K562 (cell line): ENCODE data around the gene ADGRL3.

Experiments used
- ATF1 ChIP-seq, 2 experiments: fragments of 450-650 bp in 1 of 2; IDR thresholded peaks; 2 replicates each; pipeline ENCODE4 v1.6.1; 2016; ENCODE audit warnings: missing compliant biosample characterization in 1 of 2, missing genetic modification characterization in 1 of 2
- ETV1 ChIP-seq: fragments of 450-650 bp; conservative IDR thresholded peaks from 2 replicates; pipeline ENCODE4 v1.6.1; 2016; ENCODE audit warnings: missing genetic modification characterization, control low read depth, low read depth, missing compliant biosample characterization
- POLR2AphosphoS5 ChIP-seq: IDR thresholded peaks from 2 replicates; pipeline ENCODE4 v1.6.1; 2011; ENCODE audit warnings: mild to moderate bottlenecking, low read depth, low read length, moderate library complexity; ENCODE audit not compliant: control insufficient read depth, insufficient read depth
- POLR2H ChIP-seq: IDR thresholded peaks from 2 replicates; pipeline ENCODE4 v1.6.1; 2016; ENCODE audit warnings: missing genetic modification characterization, low read depth, mild to moderate bottlenecking, control low read depth, missing compliant biosample characterization, moderate library complexity
- SMC3 ChIP-seq: conservative IDR thresholded peaks from 2 replicates; pipeline ENCODE4 v1.6.1; 2011; ENCODE audit warnings: low read depth, low read length, improper control_type of control experiment; ENCODE audit not compliant: insufficient read depth
- TAF9B ChIP-seq: fragments of 450-650 bp; IDR thresholded peaks from 2 replicates; pipeline ENCODE4 v1.6.1; 2018; ENCODE audit warnings: mild to moderate bottlenecking; ENCODE audit not compliant: partially characterized antibody
- ZKSCAN1 ChIP-seq: fragments of 150-350 bp; IDR thresholded peaks from 2 replicates; pipeline ENCODE4 v1.6.1; 2016; ENCODE audit warnings: low read depth, low read length
- TF ChIP-seq, protein P1 (sequence below): fragments of 450-650 bp; formaldehyde crosslinking; IDR thresholded peaks from 2 replicates; pipeline ENCODE4 v1.4.0; 2022; ENCODE audit warnings: missing genetic modification characterization
- TF ChIP-seq, protein P2 (sequence below): fragments of 450-650 bp; IDR thresholded peaks from 2 replicates; pipeline ENCODE4 v1.6.1; 2018; ENCODE audit not compliant: partially characterized antibody

DNA sequence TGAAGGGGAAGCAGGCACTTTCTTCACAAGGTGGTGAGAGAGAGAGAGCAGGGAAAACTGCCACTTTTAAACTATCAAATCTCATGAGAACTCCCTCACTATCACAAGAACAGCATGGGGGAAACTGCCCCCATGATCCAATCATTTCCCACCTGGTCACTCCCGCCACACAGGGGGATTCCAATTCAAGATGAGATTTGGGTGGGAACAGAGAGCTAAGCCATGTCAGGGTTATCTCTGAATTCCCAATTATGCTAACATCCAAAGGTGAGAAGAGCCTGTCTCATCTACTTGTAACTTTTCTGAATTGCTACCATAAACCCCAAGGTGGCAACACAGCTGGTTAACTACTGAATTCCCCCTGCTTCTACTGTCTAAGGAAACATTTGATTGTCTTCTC lies 758.5 kb downstream of the ADGRL3 start:
- TF ChIP-seq, protein P1, sequence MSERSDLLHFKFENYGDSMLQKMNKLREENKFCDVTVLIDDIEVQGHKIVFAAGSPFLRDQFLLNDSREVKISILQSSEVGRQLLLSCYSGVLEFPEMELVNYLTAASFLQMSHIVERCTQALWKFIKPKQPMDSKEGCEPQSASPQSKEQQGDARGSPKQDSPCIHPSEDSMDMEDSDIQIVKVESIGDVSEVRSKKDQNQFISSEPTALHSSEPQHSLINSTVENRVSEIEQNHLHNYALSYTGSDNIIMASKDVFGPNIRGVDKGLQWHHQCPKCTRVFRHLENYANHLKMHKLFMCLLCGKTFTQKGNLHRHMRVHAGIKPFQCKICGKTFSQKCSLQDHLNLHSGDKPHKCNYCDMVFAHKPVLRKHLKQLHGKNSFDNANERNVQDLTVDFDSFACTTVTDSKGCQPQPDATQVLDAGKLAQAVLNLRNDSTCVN (CRISPR knock-in tag): no peak
- TF ChIP-seq ZKSCAN1 (no peak), ATF1 (CRISPR knock-in tag; IDR thresholded peaks at IDR 0.05) (no peak), ATF1 (tag; IDR thresholded peaks at IDR 0.05) (no peak), ETV1 (tag) (no peak), TAF9B (no peak), SMC3 (no peak), POLR2H (tag) (no peak), POLR2AphosphoS5 (no peak)
- TF ChIP-seq, protein P2, sequence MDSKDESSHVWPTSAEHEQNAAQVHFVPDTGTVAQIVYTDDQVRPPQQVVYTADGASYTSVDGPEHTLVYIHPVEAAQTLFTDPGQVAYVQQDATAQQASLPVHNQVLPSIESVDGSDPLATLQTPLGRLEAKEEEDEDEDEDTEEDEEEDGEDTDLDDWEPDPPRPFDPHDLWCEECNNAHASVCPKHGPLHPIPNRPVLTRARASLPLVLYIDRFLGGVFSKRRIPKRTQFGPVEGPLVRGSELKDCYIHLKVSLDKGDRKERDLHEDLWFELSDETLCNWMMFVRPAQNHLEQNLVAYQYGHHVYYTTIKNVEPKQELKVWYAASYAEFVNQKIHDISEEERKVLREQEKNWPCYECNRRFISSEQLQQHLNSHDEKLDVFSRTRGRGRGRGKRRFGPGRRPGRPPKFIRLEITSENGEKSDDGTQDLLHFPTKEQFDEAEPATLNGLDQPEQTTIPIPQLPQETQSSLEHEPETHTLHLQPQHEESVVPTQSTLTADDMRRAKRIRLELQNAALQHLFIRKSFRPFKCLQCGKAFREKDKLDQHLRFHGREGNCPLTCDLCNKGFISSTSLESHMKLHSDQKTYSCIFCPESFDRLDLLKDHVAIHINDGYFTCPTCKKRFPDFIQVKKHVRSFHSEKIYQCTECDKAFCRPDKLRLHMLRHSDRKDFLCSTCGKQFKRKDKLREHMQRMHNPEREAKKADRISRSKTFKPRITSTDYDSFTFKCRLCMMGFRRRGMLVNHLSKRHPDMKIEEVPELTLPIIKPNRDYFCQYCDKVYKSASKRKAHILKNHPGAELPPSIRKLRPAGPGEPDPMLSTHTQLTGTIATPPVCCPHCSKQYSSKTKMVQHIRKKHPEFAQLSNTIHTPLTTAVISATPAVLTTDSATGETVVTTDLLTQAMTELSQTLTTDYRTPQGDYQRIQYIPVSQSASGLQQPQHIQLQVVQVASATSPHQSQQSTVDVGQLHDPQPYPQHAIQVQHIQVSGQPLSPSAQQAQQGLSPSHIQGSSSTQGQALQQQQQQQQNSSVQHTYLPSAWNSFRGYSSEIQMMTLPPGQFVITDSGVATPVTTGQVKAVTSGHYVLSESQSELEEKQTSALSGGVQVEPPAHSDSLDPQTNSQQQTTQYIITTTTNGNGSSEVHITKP: no peak
